ENCODE results near the gene TRIM72.
"Not testable (repeated sequence)": the region's sequence is repeated elsewhere in the genome, so short reads cannot be mapped to it uniquely, and the experiment has no call there.

Gene TRIM72

DNA sequence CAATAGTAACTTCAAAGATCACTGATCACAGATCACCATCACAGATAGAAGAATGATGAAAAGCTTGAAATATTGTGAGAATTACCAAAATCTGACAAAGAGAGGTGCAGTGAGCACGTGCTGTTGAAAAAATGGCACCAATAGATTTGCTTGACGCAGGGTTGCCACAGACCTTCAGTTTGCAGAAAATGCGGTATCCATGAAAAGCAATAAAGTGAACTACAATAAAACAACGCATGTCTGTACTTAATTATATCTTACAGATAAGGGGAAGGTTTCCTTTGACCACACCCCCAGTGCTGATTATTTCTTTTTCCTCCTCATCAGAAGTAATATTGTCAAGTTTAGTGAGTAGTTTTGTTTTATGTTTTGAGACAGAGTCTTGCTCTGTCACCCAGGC lies 24.1 kb downstream of the TRIM72 start:
- CTCF ChIA-PET: no interaction called here
- POLR2A ChIA-PET: no interaction called here
- no peak for DNase-seq (ENCODE audit: extremely low spot score)
- TF ChIP-seq, protein P1, sequence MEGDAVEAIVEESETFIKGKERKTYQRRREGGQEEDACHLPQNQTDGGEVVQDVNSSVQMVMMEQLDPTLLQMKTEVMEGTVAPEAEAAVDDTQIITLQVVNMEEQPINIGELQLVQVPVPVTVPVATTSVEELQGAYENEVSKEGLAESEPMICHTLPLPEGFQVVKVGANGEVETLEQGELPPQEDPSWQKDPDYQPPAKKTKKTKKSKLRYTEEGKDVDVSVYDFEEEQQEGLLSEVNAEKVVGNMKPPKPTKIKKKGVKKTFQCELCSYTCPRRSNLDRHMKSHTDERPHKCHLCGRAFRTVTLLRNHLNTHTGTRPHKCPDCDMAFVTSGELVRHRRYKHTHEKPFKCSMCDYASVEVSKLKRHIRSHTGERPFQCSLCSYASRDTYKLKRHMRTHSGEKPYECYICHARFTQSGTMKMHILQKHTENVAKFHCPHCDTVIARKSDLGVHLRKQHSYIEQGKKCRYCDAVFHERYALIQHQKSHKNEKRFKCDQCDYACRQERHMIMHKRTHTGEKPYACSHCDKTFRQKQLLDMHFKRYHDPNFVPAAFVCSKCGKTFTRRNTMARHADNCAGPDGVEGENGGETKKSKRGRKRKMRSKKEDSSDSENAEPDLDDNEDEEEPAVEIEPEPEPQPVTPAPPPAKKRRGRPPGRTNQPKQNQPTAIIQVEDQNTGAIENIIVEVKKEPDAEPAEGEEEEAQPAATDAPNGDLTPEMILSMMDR (IDR thresholded peaks at IDR 0.05; ENCODE audit: control extremely low read depth, extremely low read depth, low read depth, missing control alignments): no peak

DNA sequence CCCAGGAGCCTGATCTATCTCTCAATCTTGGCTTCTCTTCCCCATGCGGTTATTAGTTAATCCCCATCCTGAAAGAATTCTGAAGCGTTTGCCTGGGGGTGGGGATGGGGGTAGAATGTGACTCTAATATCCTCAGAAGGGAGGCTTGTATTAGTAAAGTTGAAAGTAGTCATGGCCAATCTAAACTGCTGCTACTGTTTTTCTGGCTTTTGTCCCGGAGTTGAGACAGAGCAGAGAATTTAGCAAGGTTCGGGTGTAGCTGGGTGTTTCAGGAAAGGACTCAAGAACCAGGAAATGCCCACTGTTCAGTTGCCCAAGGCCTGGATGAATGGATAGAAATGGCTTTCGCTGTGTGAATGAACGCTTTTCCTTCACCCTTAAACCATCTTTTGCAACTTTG lies 28.3 kb downstream of the TRIM72 start:
- TF ChIP-seq, protein P1 (IDR thresholded peaks at IDR 0.05; ENCODE audit: control extremely low read depth, extremely low read depth, low read depth, missing control alignments): no peak
- no peak for DNase-seq (ENCODE audit: extremely low spot score)
- CTCF ChIA-PET: no interaction called here
- POLR2A ChIA-PET: no interaction called here

DNA sequence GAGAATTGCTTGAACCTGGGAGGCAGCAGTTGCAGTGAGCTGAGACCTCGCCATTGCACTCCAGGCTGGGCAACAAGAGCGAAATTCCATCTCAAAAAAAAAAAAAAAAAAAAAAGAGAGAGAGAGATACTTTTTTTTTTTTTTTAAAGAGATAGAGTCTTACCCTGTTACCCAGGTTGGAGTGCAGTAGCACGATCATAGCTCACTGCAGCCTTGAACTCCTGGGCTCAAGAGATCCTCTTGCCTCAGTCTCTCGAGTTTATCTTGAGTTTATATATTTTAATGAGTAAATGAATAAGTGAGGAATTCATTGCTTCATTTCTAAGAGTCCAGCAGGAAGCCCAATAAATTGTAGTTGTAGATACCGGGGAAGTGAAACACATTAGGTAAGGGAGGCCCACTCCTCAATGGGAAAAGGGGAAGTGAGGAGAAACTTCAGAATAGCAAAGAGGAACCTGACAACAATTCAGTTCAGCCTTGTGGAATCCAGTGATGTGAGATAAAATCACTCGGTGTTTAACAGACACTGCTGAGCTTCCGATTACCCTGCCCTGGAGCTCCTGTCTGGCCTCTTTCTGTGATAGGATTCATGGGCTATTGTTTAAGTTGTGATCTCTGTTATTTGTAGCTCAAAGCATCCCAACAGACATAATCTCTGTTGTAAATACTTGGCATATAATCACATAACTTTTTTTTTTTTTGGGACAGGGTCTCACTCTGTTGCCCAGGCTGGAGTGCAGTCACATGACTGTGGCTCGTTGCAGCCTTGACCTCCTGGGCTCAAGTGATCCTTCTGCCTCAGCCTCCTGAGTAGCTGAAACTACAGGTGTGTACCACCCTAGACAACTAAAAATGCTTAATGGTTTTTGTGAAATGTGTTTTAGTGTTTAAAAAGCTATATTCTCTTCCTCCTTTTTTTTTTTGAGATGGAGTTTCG lies 30.1 kb downstream of the TRIM72 start:
- peak; percentile 59 for DNase-seq (ENCODE audit: extremely low spot score)
- ChIA-PET POLR2A (no interaction called here), CTCF (interaction anchor here (0.9 to 1.4 kb wide), 4 partner anchors 15 to 290 kb away, joined by 3 to 6 read pairs (median 4); no protein-coding TSS in a partner anchor)
- TF ChIP-seq, protein P1 (IDR thresholded peaks at IDR 0.05; ENCODE audit: control extremely low read depth, extremely low read depth, low read depth, missing control alignments): no peak

DNA sequence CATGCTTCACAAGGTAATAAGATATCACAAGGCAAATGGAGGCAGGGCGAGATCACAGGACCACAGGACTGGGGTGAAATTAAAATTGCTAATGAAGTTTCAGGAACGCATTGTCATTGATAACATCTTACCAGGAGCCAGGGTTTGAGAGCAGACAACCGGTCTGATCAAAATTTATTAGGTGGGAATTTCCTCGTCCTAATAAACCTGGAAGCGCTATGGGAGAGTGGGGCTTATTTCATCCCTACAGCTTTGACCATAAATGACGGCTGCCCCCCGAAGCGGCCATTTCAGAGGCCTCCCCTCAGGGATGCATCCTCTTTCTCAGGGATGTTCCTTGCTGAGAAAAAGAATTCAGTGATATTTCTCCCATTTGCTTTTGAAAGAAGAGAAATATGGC lies 31.7 kb downstream of the TRIM72 start:
- DNase-seq (ENCODE audit: extremely low spot score); CTCF ChIA-PET; POLR2A ChIA-PET: not testable (repeated sequence)

DNA sequence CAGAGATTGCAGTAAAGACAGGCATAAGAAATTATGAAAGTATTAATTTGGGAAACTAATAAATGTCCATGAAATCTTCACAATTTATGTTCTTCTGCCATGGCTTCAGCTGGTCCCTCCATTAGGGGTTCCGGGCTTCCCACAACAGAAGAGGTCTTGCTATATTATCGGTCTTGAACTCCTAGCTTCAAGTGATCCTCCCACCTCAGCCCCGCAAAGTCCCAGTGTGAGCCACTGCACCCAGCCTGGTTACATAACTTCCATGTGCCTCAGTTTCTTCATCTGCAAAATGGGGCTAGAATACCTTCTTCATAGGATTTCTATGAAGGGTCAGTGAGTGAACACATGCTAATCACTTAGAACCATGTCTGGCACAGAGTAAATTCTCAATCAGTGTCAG lies 32.4 kb downstream of the TRIM72 start:
- DNase-seq (ENCODE audit: extremely low spot score): no peak
- ChIA-PET POLR2A (no interaction called here), CTCF (no interaction called here)
- TF ChIP-seq, protein P1 (IDR thresholded peaks at IDR 0.05; ENCODE audit: control extremely low read depth, extremely low read depth, low read depth, missing control alignments): no peak

DNA sequence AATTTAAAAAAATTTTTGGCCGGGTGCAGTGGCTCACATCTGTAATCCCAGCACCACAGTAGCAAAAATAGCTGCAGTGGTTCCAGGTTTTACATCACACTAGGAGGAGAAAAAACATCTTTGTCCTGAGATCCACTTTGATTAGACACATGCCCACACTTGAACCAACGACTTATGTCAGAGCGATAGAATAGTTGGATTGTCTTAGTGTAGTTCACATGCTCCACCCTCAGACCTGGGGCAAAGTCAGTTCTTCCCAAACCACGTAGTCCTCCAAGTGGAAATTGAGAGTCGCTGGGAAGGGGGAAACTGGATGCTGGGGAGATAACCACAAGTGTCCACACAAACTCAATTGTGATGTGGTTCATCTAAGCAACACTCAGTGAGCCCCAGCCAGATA lies 34.4 kb downstream of the TRIM72 start:
- CTCF ChIA-PET: no interaction called here
- no peak for DNase-seq (ENCODE audit: extremely low spot score)
- POLR2A ChIA-PET: interaction anchor here (0.5 kb wide), 1 partner anchor 9 kb away, joined by 4 read pairs; no protein-coding TSS in a partner anchor
- TF ChIP-seq, protein P1 (IDR thresholded peaks at IDR 0.05; ENCODE audit: control extremely low read depth, extremely low read depth, low read depth, missing control alignments): no peak

DNA sequence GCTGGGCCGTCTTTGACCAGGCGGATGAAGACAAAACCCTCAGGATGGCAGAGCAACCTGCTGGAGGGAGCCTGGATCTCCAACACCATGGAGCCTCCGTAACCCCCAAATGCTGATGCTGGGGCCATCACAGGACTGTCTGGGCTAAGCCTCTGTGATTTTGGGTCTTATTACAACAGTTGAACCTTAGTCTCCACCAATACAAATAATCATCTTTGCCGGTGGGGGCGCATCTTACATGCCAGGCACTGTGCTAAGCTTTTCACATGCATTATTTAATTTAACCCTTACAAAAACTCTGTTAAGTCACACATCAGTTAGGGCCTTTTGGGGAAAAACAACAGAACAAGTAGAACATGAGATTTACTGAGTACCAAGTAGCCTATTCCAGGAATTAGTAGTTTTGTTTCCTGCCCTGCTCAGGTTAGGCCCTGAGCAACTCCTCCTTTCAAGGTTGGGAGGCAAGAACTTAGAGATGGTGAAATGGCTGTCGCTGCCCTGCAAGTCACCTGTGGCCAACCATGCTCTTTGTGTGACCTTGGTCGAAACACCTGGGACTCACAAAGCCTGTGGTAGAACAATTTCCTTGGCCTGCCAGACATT lies 37.0 kb downstream of the TRIM72 start:
- TF ChIP-seq, protein P1 (IDR thresholded peaks at IDR 0.05; ENCODE audit: control extremely low read depth, extremely low read depth, low read depth, missing control alignments): no peak
- CTCF ChIA-PET: no interaction called here
- DNase-seq (ENCODE audit: extremely low spot score): no peak
- POLR2A ChIA-PET: no interaction called here

Data from GM10248 (cell line).